GM08714 (cell line): ENCODE data around the gene PAGE4.

Source experiments
- H3K4me3 ChIP-seq: fragments of 200-500 bp; sonication (Bioruptor generic); 2 replicates; pipeline ENCODE4 v1.5.1; 2014; ENCODE audit warnings: mild to moderate bottlenecking, low read length, inconsistent platforms
- ZNF274 ChIP-seq: IDR thresholded peaks from 2 replicates; pipeline ENCODE4 v1.6.1; 2012; ENCODE audit warnings: mild to moderate bottlenecking, low read depth, low read length

PAGE4 gene

GRCh38 chrX:49829016-49829415 lies at the start of gene PAGE4:
Gene PAGE4, plus strand, starts transcription at chrX:49829303. Its CDS starts 1,126 bp downstream, at chrX:49830429.
- no peak for TF ChIP-seq ZNF274
- no peak within 1 kb of the TSS for H3K4me3 ChIP-seq

GRCh38 chrX:49784747-49785280 lies 44.3 kb upstream of the PAGE4 start:
- TF ChIP-seq ZNF274 = no peak
- no peak overlapping the region for H3K4me3 ChIP-seq

GRCh38 chrX:49792376-49792775 lies 36.7 kb upstream of the PAGE4 start:
- no peak overlapping the region for H3K4me3 ChIP-seq
- no peak for TF ChIP-seq ZNF274

GRCh38 chrX:49793686-49794085 lies 35.4 kb upstream of the PAGE4 start:
- no peak overlapping the region for H3K4me3 ChIP-seq
- TF ChIP-seq ZNF274 = no peak

GRCh38 chrX:49799828-49800227 lies 29.3 kb upstream of the PAGE4 start:
- H3K4me3 ChIP-seq = no peak overlapping the region
- TF ChIP-seq ZNF274 = no peak

- no peak overlapping the region for H3K4me3 ChIP-seq
- no peak for TF ChIP-seq ZNF274
Measured at GRCh38 chrX:49809891-49810632, 19.0 kb upstream of the PAGE4 start.

GRCh38 chrX:49812177-49812576 lies 16.9 kb upstream of the PAGE4 start:
- H3K4me3 ChIP-seq = no peak overlapping the region
- no peak for TF ChIP-seq ZNF274

- H3K4me3 ChIP-seq = no peak overlapping the region
- TF ChIP-seq ZNF274 = no peak
Measured at GRCh38 chrX:49816435-49816834, 12.7 kb upstream of the PAGE4 start.

GRCh38 chrX:49838374-49838773 lies 9.3 kb downstream of the PAGE4 start:
- no peak overlapping the region for H3K4me3 ChIP-seq
- no peak for TF ChIP-seq ZNF274

- no peak for TF ChIP-seq ZNF274
- H3K4me3 ChIP-seq = no peak overlapping the region
Measured at GRCh38 chrX:49840679-49841078, 11.6 kb downstream of the PAGE4 start.

- no peak for TF ChIP-seq ZNF274
- no peak overlapping the region for H3K4me3 ChIP-seq
Measured at GRCh38 chrX:49842621-49843020, 13.5 kb downstream of the PAGE4 start.

- TF ChIP-seq ZNF274 = no peak
- H3K4me3 ChIP-seq = no peak overlapping the region
Measured at GRCh38 chrX:49844611-49845010, 15.5 kb downstream of the PAGE4 start.

GRCh38 chrX:49845701-49846403 lies 16.7 kb downstream of the PAGE4 start:
- no peak for TF ChIP-seq ZNF274
- no peak overlapping the region for H3K4me3 ChIP-seq

GRCh38 chrX:49846522-49846921 lies 17.4 kb downstream of the PAGE4 start:
- TF ChIP-seq ZNF274 = no peak
- H3K4me3 ChIP-seq = no peak overlapping the region

GRCh38 chrX:49848275-49848674 lies 19.2 kb downstream of the PAGE4 start:
- H3K4me3 ChIP-seq = no peak overlapping the region
- no peak for TF ChIP-seq ZNF274
